KMS-11 (cell line): ENCODE results near the gene CHGA.

Experiments used
- H2AFZ ChIP-seq: fragments of 200-600 bp; sonication (generic); 2 replicates; pipeline ENCODE4 v1.6.1; 2016; ENCODE audit warnings: antibody characterized with exemption, mixed run types, low read depth
- H3K27ac ChIP-seq: fragments of 200-600 bp; sonication (generic); 2 replicates; pipeline ENCODE4 v1.6.1; 2016; ENCODE audit warnings: mild to moderate bottlenecking, mixed run types
- H3K27me3 ChIP-seq: fragments of 200-600 bp; sonication (generic); 2 replicates; pipeline ENCODE4 v1.6.1; 2017; ENCODE audit warnings: mild to moderate bottlenecking, low read depth, mixed run types, moderate library complexity; ENCODE audit not compliant: insufficient read depth
- H3K36me3 ChIP-seq: fragments of 200-600 bp; sonication (generic); 2 replicates; pipeline ENCODE4 v1.6.1; 2017; ENCODE audit warnings: mild to moderate bottlenecking, mixed run types; ENCODE audit not compliant: insufficient read depth
- H3K4me1 ChIP-seq: fragments of 200-600 bp; sonication (generic); 2 replicates; pipeline ENCODE4 v1.6.1; 2016; ENCODE audit warnings: mild to moderate bottlenecking, low read depth, mixed run types; ENCODE audit not compliant: poor library complexity, severe bottlenecking
- H3K4me2 ChIP-seq: fragments of 200-600 bp; sonication (generic); 2 replicates; pipeline ENCODE4 v1.7.0; 2016; ENCODE audit warnings: mild to moderate bottlenecking, mixed run types
- H3K4me3 ChIP-seq: fragments of 200-600 bp; sonication (generic); IDR thresholded peaks from 2 replicates; pipeline ENCODE4 v1.6.1; 2017; ENCODE audit warnings: low read depth, low read length, mixed read lengths; ENCODE audit not compliant: insufficient read depth
- H3K79me2 ChIP-seq: fragments of 200-600 bp; sonication (generic); 2 replicates; pipeline ENCODE4 v1.6.1; 2016; ENCODE audit warnings: low read depth, mixed run types; ENCODE audit not compliant: insufficient read depth
- H3K9ac ChIP-seq: fragments of 200-600 bp; sonication (generic); 2 replicates; pipeline ENCODE4 v1.6.1; 2016; ENCODE audit warnings: mild to moderate bottlenecking, mixed run types
- H4K20me1 ChIP-seq: fragments of 200-600 bp; sonication (generic); 2 replicates; pipeline ENCODE4 v1.6.1; 2016; ENCODE audit warnings: mild to moderate bottlenecking, mixed run types; ENCODE audit not compliant: insufficient read depth
- CTCF ChIP-seq: fragments of 200-600 bp; sonication (generic); conservative IDR thresholded peaks from 2 replicates; pipeline ENCODE4 v1.6.1; 2017; ENCODE audit warnings: low read depth, mild to moderate bottlenecking, antibody characterized with exemption, low read length, moderate library complexity, mixed read lengths

The CHGA gene

GRCh38 chr14:92900660-92901059 is 22.3 kb upstream of the CHGA start:
- Histone ChIP-seq H4K20me1 (no peaks in the 10 kb centered on the region), H3K36me3 (no peaks in the 10 kb centered on the region), H3K27me3 (no peaks in the 10 kb centered on the region), H3K4me3 (no peak overlapping the region), H3K4me2 (no peak overlapping the region), H3K4me1 (no peaks in the 10 kb centered on the region), H3K9ac (no peak overlapping the region), H2AFZ (no peak overlapping the region), H3K79me2 (no peaks in the 10 kb centered on the region), H3K27ac (no peak overlapping the region)
- TF ChIP-seq CTCF = no peak

DNA sequence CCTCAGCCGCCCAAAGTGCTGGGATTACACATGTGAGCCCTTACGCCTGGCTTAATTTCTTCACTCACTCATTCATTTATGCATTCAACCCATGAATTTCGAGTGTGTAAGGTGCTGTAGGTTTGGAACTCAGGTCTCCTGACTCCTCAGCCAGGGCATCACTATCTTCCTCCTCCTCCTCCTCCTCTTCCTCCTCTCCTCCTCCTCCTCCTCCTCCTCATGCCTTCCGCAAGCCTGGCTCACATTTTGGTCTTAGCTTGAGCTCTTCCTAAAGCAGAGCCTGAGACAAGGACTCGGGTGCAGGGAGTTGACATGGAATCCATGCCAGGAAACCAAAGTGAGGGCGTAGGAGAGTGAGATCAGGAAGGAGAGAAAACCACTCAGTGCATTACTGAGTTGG is 20.8 kb upstream of the CHGA start:
- Histone ChIP-seq H3K9ac (no peak overlapping the region), H3K4me3 (no peak overlapping the region), H3K79me2 (no peaks in the 10 kb centered on the region), H2AFZ (no peak overlapping the region), H3K27me3 (no peaks in the 10 kb centered on the region), H3K4me1 (no peaks in the 10 kb centered on the region), H3K27ac (no peak overlapping the region), H3K4me2 (no peak overlapping the region), H3K36me3 (no peaks in the 10 kb centered on the region), H4K20me1 (no peaks in the 10 kb centered on the region)
- no peak for TF ChIP-seq CTCF

DNA sequence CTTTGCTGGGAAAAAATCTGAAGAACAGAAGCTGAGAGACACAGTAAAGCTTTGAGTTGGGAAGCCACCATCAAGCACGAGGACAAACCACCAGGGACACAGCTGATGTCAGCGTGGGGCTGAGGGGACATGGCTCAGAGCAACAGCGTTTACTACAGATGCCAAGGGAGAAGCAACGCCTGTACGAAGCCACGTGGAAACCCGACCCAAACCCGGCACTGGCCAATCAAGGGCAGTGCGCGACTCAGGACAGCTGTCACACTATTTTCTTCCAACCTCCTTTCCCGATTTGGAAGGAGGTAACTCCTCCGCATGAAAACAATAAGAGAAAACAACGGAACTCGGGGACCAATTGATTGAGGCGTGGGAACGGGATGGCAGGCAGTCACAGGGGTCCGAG is 20.2 kb upstream of the CHGA start:
- Histone ChIP-seq H2AFZ (no peak overlapping the region), H3K9ac (no peak overlapping the region), H4K20me1 (no peaks in the 10 kb centered on the region), H3K4me2 (no peak overlapping the region), H3K4me3 (no peak overlapping the region), H3K4me1 (no peaks in the 10 kb centered on the region), H3K27me3 (no peaks in the 10 kb centered on the region), H3K27ac (no peak overlapping the region), H3K36me3 (no peaks in the 10 kb centered on the region), H3K79me2 (no peaks in the 10 kb centered on the region)
- no peak for TF ChIP-seq CTCF

DNA sequence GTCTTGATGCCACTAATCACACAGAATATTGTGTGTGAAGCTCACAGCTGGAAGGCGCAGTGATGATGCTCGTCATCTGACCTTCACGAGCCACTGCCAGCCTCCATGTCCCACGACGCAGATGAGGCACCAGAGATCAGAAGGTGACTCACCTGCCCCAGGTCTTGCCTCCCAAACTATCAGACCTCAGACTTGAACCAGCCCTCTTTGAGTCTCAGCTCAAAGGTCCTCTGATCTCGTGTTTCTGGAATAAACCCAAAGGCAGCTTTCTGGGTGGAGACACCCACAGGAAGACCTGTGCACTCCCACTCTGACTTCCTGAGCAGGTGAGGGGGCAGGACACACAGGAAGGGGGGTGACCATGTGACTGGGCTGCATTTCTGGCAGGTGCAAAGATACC is 19.6 kb upstream of the CHGA start:
- no peaks in the 10 kb centered on the region for H3K4me1 ChIP-seq
- no peak overlapping the region for H3K27ac ChIP-seq
- no peaks in the 10 kb centered on the region for H3K79me2 ChIP-seq
- no peaks in the 10 kb centered on the region for H4K20me1 ChIP-seq
- no peak overlapping the region for H3K9ac ChIP-seq
- no peaks in the 10 kb centered on the region for H3K27me3 ChIP-seq
- TF ChIP-seq CTCF = no peak
- no peak overlapping the region for H3K4me2 ChIP-seq
- H2AFZ ChIP-seq = no peak overlapping the region
- no peaks in the 10 kb centered on the region for H3K36me3 ChIP-seq
- H3K4me3 ChIP-seq = no peak overlapping the region

DNA sequence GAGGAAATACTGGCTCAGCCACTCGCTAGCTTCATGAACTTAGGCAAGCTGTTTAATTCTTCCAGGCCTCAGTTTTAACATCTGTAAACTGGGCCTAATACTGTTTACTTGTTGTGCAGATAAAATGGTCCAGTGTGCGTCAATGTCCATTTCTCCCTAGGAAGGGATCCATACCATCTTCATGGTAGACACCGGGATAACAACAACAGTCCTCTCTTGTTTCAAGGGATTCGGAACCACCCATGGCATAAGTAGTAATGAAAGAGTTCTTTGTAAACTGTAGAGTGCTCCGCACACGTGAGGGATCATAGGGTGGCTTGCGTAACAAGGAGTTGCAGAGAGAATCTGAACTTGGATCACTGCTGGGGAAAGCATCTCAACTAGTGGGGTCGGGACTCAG is 17.3 kb upstream of the CHGA start:
- no peaks in the 10 kb centered on the region for H3K36me3 ChIP-seq
- H3K27ac ChIP-seq = no peak overlapping the region
- TF ChIP-seq CTCF = no peak
- H3K4me1 ChIP-seq = no peaks in the 10 kb centered on the region
- H3K9ac ChIP-seq = no peak overlapping the region
- H2AFZ ChIP-seq = no peak overlapping the region
- H3K27me3 ChIP-seq = no peaks in the 10 kb centered on the region
- H3K4me3 ChIP-seq = no peak overlapping the region
- H3K4me2 ChIP-seq = no peak overlapping the region
- H3K79me2 ChIP-seq = no peaks in the 10 kb centered on the region
- no peaks in the 10 kb centered on the region for H4K20me1 ChIP-seq
